Measurements from ENCODE around the gene OR2Y1.

Gene OR2Y1

DNA sequence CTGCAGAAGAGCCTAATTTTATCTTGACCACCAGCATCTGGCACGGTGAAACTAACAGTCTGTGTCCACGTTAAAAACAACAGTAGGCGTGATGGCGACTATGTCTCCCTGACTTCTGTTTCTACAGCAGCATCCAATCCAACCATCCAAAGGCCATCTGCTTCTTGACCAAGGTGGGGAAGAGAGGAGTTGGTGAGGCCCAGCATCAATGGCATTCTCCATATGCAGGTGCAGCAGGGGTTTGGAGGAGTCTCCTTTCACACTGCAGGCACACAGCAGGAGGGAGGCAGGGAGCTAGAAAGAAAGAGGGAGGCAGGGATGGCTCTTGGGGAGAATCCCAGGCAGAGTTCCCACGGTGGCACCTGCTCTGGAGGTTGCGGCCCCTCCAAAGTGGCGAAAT is 35.8 kb upstream of the OR2Y1 start:
- TF ChIP-seq CTCF (conservative IDR thresholded peaks at IDR 0.05; ENCODE audit: low read depth, low read length): no peak
- H3K79me2 ChIP-seq (ENCODE audit: insufficient read depth, low read depth): no peaks in the 10 kb centered on the region
- H3K4me3 ChIP-seq (IDR thresholded peaks at IDR 0.05; ENCODE audit: insufficient read depth, low read depth, low read length): no peak overlapping the region
- H3K27ac ChIP-seq: no peak overlapping the region
- H2AFZ ChIP-seq (ENCODE audit: low read depth): no peak overlapping the region
- no peaks in the 10 kb centered on the region for H4K20me1 ChIP-seq (ENCODE audit: insufficient read depth)
- H3K9ac ChIP-seq: no peak overlapping the region
- no peaks in the 10 kb centered on the region for H3K36me3 ChIP-seq (ENCODE audit: insufficient read depth)
- no peak overlapping the region for H3K4me2 ChIP-seq
- H3K27me3 ChIP-seq (ENCODE audit: insufficient read depth, low read depth): no peaks in the 10 kb centered on the region
- H3K4me1 ChIP-seq (ENCODE audit: low read depth, poor library complexity, severe bottlenecking): no peaks in the 10 kb centered on the region

GRCh38 chr5:180771839-180772238 is 32.0 kb upstream of the OR2Y1 start:
- H3K27ac ChIP-seq: no peak overlapping the region

DNA sequence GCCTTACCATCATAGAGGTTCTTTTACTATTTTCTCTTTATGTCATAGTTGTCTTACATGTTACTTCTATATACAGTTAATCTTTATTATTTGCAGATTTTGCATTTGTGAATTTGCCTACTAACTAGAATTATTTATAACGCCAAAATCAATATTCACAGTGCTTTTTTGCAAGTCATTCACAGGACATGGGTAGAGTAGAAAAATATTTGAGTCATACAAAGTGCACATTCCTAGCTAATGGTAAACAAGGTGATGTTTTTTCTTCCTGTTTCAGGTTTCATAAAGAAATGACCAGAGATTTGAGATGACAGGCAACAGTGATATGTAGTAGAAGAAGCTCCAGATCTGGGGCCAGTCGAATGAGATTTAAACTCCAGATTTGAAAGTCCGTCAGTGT is 30.0 kb upstream of the OR2Y1 start:
- Histone ChIP-seq H3K4me2 (no peak overlapping the region), H3K36me3 (ENCODE audit: insufficient read depth) (no peaks in the 10 kb centered on the region), H3K9ac (no peak overlapping the region), H3K27ac (no peak overlapping the region), H3K79me2 (ENCODE audit: insufficient read depth, low read depth) (no peaks in the 10 kb centered on the region), H3K4me1 (ENCODE audit: low read depth, poor library complexity, severe bottlenecking) (no peaks in the 10 kb centered on the region), H4K20me1 (ENCODE audit: insufficient read depth) (no peaks in the 10 kb centered on the region), H3K27me3 (ENCODE audit: insufficient read depth, low read depth) (no peaks in the 10 kb centered on the region), H2AFZ (ENCODE audit: low read depth) (no peak overlapping the region), H3K4me3 (IDR thresholded peaks at IDR 0.05; ENCODE audit: insufficient read depth, low read depth, low read length) (no peak overlapping the region)
- no peak for TF ChIP-seq CTCF (conservative IDR thresholded peaks at IDR 0.05; ENCODE audit: low read depth, low read length)

More at GRCh38 chr5:180771839-180772238, 32.0 kb upstream of the OR2Y1 start:
- TF ChIP-seq CTCF (conservative IDR thresholded peaks at IDR 0.05; ENCODE audit: low read depth, low read length): no peak
- H3K36me3 ChIP-seq (ENCODE audit: insufficient read depth): no peaks in the 10 kb centered on the region
- H3K9ac ChIP-seq: no peak overlapping the region
- no peaks in the 10 kb centered on the region for H3K27me3 ChIP-seq (ENCODE audit: insufficient read depth, low read depth)
- H3K4me1 ChIP-seq (ENCODE audit: low read depth, poor library complexity, severe bottlenecking): no peaks in the 10 kb centered on the region
- no peak overlapping the region for H2AFZ ChIP-seq (ENCODE audit: low read depth)
- no peaks in the 10 kb centered on the region for H4K20me1 ChIP-seq (ENCODE audit: insufficient read depth)
- H3K4me3 ChIP-seq (IDR thresholded peaks at IDR 0.05; ENCODE audit: insufficient read depth, low read depth, low read length): no peak overlapping the region
- H3K79me2 ChIP-seq (ENCODE audit: insufficient read depth, low read depth): no peaks in the 10 kb centered on the region
- no peak overlapping the region for H3K4me2 ChIP-seq

- Histone ChIP-seq H3K4me1 (ENCODE audit: low read depth, poor library complexity, severe bottlenecking) (no peaks in the 10 kb centered on the region), H3K27ac (no peak overlapping the region), H3K27me3 (ENCODE audit: insufficient read depth, low read depth) (no peaks in the 10 kb centered on the region), H3K4me2 (no peak overlapping the region), H3K36me3 (ENCODE audit: insufficient read depth) (no peaks in the 10 kb centered on the region), H4K20me1 (ENCODE audit: insufficient read depth) (no peaks in the 10 kb centered on the region), H3K79me2 (ENCODE audit: insufficient read depth, low read depth) (no peaks in the 10 kb centered on the region), H3K9ac (no peak overlapping the region), H3K4me3 (IDR thresholded peaks at IDR 0.05; ENCODE audit: insufficient read depth, low read depth, low read length) (no peak overlapping the region), H2AFZ (ENCODE audit: low read depth) (no peak overlapping the region)
- no peak for TF ChIP-seq CTCF (conservative IDR thresholded peaks at IDR 0.05; ENCODE audit: low read depth, low read length)
These were observed 15.7 kb upstream of the OR2Y1 start for GRCh38 chr5:180755601-180756000.

Measured in KMS-11 (cell line).